K562 (cell line): ENCODE measurements around the gene C3. TPM values are rescaled to one million over a fixed set of nuclear protein-coding genes. Genes with fewer than 3 reads are reported as not detected.

Experiments used
- BHLHE40 ChIP-seq: IDR thresholded peaks from 2 replicates; pipeline ENCODE4 v1.6.1; 2011; ENCODE audit warnings: low read length, improper control_type of control experiment
- E2F6 ChIP-seq, 2 experiments: IDR thresholded peaks; 2 replicates each; pipeline ENCODE4 v1.6.1; 2011; ENCODE audit warnings: borderline replicate concordance in 1 of 2, control low read depth in 1 of 2, low read depth in 1 of 2, low read length in 1 of 2, mild to moderate bottlenecking in 1 of 2, mixed read lengths in 1 of 2, moderate library complexity in 1 of 2; ENCODE audit not compliant: insufficient read depth in 1 of 2, insufficient read length in 1 of 2, poor library complexity in 1 of 2, severe bottlenecking in 1 of 2; ENCODE audit errors: extremely low read depth in 1 of 2
- HMGXB4 ChIP-seq: sonication (generic); formaldehyde crosslinking; IDR thresholded peaks from 2 replicates; pipeline ENCODE4 v1.8.1; 2023; ENCODE audit warnings: mild to moderate bottlenecking, missing genetic modification reagents
- NEUROD1 ChIP-seq: fragments of 150-350 bp; IDR thresholded peaks from 2 replicates; pipeline ENCODE4 v1.6.1; 2014; ENCODE audit warnings: borderline replicate concordance, low read length, low read depth; ENCODE audit not compliant: partially characterized antibody
- POLR2G ChIP-seq: fragments of 200-400 bp; formaldehyde crosslinking; IDR thresholded peaks from 2 replicates; pipeline ENCODE4 v1.6.1; 2017; ENCODE audit warnings: low read depth, mild to moderate bottlenecking, antibody characterized with exemption, low read length, moderate library complexity
- RFX1 ChIP-seq: fragments of 450-650 bp; IDR thresholded peaks from 2 replicates; pipeline ENCODE4 v1.6.1; 2016; ENCODE audit warnings: mild to moderate bottlenecking, moderate library complexity
- RNF2 ChIP-seq: sonication (generic); IDR thresholded peaks from 2 replicates; pipeline ENCODE4 v1.6.1; 2016
- SMAD1 ChIP-seq: fragments of 150-350 bp; IDR thresholded peaks from 2 replicates; pipeline ENCODE4 v1.6.1; 2014; ENCODE audit warnings: low read length, low read depth; ENCODE audit not compliant: partially characterized antibody
- XRCC5 ChIP-seq: fragments of 200-400 bp; formaldehyde crosslinking; IDR thresholded peaks from 2 replicates; pipeline ENCODE4 v1.6.1; 2017; ENCODE audit warnings: low read depth, mild to moderate bottlenecking, low read length
- ZBTB11 ChIP-seq, 3 experiments: fragments of 200-800 bp in 1 of 3; fragments of 250-450 bp in 1 of 3; fragments of 450-650 bp in 1 of 3; sonication (Bioruptor Pico) in 1 of 3; sonication (Bioruptor generic) in 1 of 3; formaldehyde crosslinking in 1 of 3; IDR thresholded peaks; 2 replicates each; pipeline versions ENCODE4 v1.6.1 to v1.8.0; 2016 to 2022; ENCODE audit warnings: mild to moderate bottlenecking in 2 of 3, missing genetic modification characterization in 2 of 3, missing compliant biosample characterization in 1 of 3, moderate library complexity in 1 of 3
- ZBTB26 ChIP-seq: fragments of 450-650 bp; formaldehyde crosslinking; IDR thresholded peaks from 2 replicates; pipeline ENCODE4 v1.4.0; 2022; ENCODE audit warnings: missing genetic modification characterization
- ZNF354B ChIP-seq: fragments of 250-450 bp; sonication (Bioruptor Pico); IDR thresholded peaks from 2 replicates; pipeline ENCODE4 v1.4.0; 2020
- polyA plus RNA-seq, 8 experiments: library from polyadenylated mRNA; depleted of rRNA in 4 of 8; stranded (reverse) in 5 of 8; unstranded in 3 of 8; fragments of >200 nt; fragmentation: Nextera tagmentation in 2 of 8; fragmentation: Illumina TruSeq in 1 of 8; extraction: Ambion mirVana in 2 of 8; extraction: Trizol in 1 of 8; gene quantifications; 2 replicates each; pipeline versions ENCODE4 v1.2.1 to v1.2.3, GENCODE V29; 2011 to 2014; ENCODE audit warnings: inconsistent platforms in 1 of 8, missing spikeins in 1 of 8
- total RNA-seq, 7 experiments: library from RNA; depleted of rRNA in 6 of 7; stranded (reverse); fragments of >200 nt in 6 of 7; fragmentation: Illumina TruSeq in 2 of 7; extraction: Trizol in 2 of 7; gene quantifications; 2 replicates each; pipeline versions ENCODE4 v1.2.1 to v1.2.3, GENCODE V29; 2011 to 2021; ENCODE audit warnings: low replicate concordance in 1 of 7
- TF ChIP-seq, protein P1 (sequence below): IDR thresholded peaks from 2 replicates; pipeline ENCODE4 v1.6.1; 2011; ENCODE audit warnings: borderline replicate concordance, low read depth, mild to moderate bottlenecking, moderate library complexity, low read length; ENCODE audit not compliant: insufficient read depth, poor library complexity, severe bottlenecking

Gene C3
- total and polyA plus RNA-seq, 9 of the 15 experiments (the other 6 are each of a cell fraction or from before 2014, with no cell fraction given), result 0.59 to 10.6 (median 2.2) TPM

DNA sequence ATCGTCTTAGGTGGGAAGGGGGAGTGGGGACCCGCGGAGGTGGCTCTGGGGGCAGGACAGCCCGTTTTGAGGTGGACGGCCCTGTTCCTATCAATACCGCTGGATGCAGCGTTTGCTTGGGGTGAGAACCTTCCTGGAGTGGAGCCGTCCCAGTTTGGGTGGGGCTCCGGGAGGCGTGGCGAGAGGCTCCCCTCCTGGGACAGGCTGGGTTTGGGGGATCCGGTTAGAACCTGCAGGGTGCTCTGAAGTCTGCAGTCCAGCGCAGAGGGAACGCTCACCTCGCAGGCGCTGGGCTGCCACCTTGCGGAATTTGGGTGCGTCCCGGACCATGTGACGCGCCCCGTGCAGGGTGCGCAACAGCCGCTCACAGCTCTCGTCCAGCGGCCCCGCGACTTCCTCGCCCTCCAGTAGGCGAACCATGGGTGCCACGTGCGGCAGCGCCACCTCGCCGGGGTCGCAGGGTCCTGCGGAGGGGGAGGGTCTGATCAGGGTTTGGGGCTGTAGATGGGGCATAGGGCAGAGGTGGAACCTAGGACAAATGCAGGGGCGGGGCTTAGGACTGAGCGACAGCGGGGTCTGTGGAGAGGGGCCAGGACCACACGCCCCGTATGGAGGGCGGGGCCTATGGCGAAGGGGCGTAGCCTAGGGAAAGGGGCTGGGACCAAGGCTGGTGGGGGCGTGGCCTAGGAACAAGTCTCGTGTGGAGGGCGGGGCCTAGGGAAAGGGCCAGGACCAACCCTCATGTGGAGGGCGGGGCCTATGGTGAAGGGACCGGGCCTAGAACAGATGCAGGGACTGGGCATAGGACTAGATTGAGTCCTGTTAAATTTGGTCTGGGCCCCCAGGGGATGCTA lies 33.0 kb upstream of the C3 start (continued):
- TF ChIP-seq, protein P1, sequence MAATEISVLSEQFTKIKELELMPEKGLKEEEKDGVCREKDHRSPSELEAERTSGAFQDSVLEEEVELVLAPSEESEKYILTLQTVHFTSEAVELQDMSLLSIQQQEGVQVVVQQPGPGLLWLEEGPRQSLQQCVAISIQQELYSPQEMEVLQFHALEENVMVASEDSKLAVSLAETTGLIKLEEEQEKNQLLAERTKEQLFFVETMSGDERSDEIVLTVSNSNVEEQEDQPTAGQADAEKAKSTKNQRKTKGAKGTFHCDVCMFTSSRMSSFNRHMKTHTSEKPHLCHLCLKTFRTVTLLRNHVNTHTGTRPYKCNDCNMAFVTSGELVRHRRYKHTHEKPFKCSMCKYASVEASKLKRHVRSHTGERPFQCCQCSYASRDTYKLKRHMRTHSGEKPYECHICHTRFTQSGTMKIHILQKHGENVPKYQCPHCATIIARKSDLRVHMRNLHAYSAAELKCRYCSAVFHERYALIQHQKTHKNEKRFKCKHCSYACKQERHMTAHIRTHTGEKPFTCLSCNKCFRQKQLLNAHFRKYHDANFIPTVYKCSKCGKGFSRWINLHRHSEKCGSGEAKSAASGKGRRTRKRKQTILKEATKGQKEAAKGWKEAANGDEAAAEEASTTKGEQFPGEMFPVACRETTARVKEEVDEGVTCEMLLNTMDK, result peak; percentile 99
- TF ChIP-seq ZBTB11 (CRISPR knock-in tag; IDR thresholded peaks at IDR 0.05) (peak in 1 of 3 experiments; percentile 61; a peak in 1 of 6 replicates), RNF2 (peak; percentile 86), ZNF354B (CRISPR knock-in tag) (0 out of 2 replicates have a peak, but pooled peaks have one; percentile 23), XRCC5 (0 out of 2 replicates have a peak, but pooled peaks have one; percentile 33), POLR2G (peak; percentile 87), E2F6 (IDR thresholded peaks at IDR 0.05; ENCODE audit: borderline replicate concordance in 1 of 2, extremely low read depth in 1 of 2, insufficient read depth in 1 of 2, insufficient read length in 1 of 2, low read depth in 1 of 2, low read length in 1 of 2, poor library complexity in 1 of 2, severe bottlenecking in 1 of 2) (peak; percentile 92 to 94), HMGXB4 (CRISPR knock-in tag) (peak; percentile 74; the same call in 1 of the 2 replicates), ZBTB26 (CRISPR knock-in tag) (0 out of 2 replicates have a peak, but pooled peaks have one; percentile 77), SMAD1 (no peak), NEUROD1 (no peak), BHLHE40 (peak; percentile 94), RFX1 (no peak; the same call in 1 of the 2 replicates)
